HUES48 (cell line): Measurements from ENCODE around the gene P2RY11.

Experiments
- H3K27ac ChIP-seq: one replicate; pipeline ENCODE4 v1.7.0; 2013; ENCODE audit warnings: low read depth, low read length, inconsistent platforms
- H3K27me3 ChIP-seq: 2 replicates; pipeline ENCODE4 v1.6.1; 2013; ENCODE audit warnings: mild to moderate bottlenecking, low read length; ENCODE audit not compliant: control insufficient read depth, insufficient read depth
- H3K36me3 ChIP-seq: 2 replicates; pipeline ENCODE4 v1.6.1; 2013; ENCODE audit warnings: low read length; ENCODE audit not compliant: control insufficient read depth, insufficient read depth
- H3K4me1 ChIP-seq: 2 replicates; pipeline ENCODE4 v1.6.1; 2013; ENCODE audit warnings: mild to moderate bottlenecking, low read length; ENCODE audit not compliant: control insufficient read depth, insufficient read depth
- H3K4me3 ChIP-seq: 2 replicates; pipeline ENCODE4 v1.5.1; 2013; ENCODE audit warnings: mild to moderate bottlenecking, low read depth, low read length
- H3K9ac ChIP-seq: 2 replicates; pipeline ENCODE4 v1.6.1; 2013; ENCODE audit warnings: mild to moderate bottlenecking, low read depth, low read length, moderate library complexity
- H3K9me3 ChIP-seq: 2 replicates; pipeline ENCODE4 v1.6.1; 2013; ENCODE audit warnings: low read length; ENCODE audit not compliant: control insufficient read depth, insufficient read depth

Gene P2RY11

GRCh38 chr19:10126213-10126639 lies 14.7 kb downstream of the P2RY11 start:
- Histone ChIP-seq H3K4me3 (no peak overlapping the region), H3K9me3 (no peaks in the 10 kb centered on the region), H3K36me3 (peaks cover 32% of the 10 kb centered on the region), H3K27me3 (no peaks in the 10 kb centered on the region), H3K27ac (no peak overlapping the region), H3K9ac (no peak overlapping the region), H3K4me1 (no peaks in the 10 kb centered on the region)

GRCh38 chr19:10132905-10133304 lies 21.4 kb downstream of the P2RY11 start:
- H3K27me3 ChIP-seq: no peaks in the 10 kb centered on the region
- no peak overlapping the region for H3K9ac ChIP-seq
- no peak overlapping the region for H3K4me3 ChIP-seq
- no peaks in the 10 kb centered on the region for H3K4me1 ChIP-seq
- no peak overlapping the region for H3K27ac ChIP-seq
- peaks cover 83% of the 10 kb centered on the region for H3K36me3 ChIP-seq
- no peaks in the 10 kb centered on the region for H3K9me3 ChIP-seq

GRCh38 chr19:10133596-10133995 lies 22.1 kb downstream of the P2RY11 start:
- Histone ChIP-seq H3K36me3 (peaks cover 90% of the 10 kb centered on the region), H3K9ac (no peak overlapping the region), H3K4me3 (no peak overlapping the region), H3K27me3 (no peaks in the 10 kb centered on the region), H3K27ac (no peak overlapping the region), H3K4me1 (no peaks in the 10 kb centered on the region), H3K9me3 (no peaks in the 10 kb centered on the region)

GRCh38 chr19:10134040-10134439 lies 22.5 kb downstream of the P2RY11 start:
- Histone ChIP-seq H3K27me3 (no peaks in the 10 kb centered on the region), H3K4me1 (no peaks in the 10 kb centered on the region), H3K9ac (no peak overlapping the region), H3K36me3 (peaks cover 95% of the 10 kb centered on the region), H3K9me3 (no peaks in the 10 kb centered on the region), H3K4me3 (no peak overlapping the region), H3K27ac (no peak overlapping the region)

GRCh38 chr19:10135551-10136334 lies 24.2 kb downstream of the P2RY11 start:
- Histone ChIP-seq H3K4me3 (no peak overlapping the region), H3K36me3 (peaks cover 96% of the 10 kb centered on the region), H3K27ac (no peak overlapping the region), H3K9me3 (no peaks in the 10 kb centered on the region), H3K9ac (no peak overlapping the region), H3K27me3 (no peaks in the 10 kb centered on the region), H3K4me1 (no peaks in the 10 kb centered on the region)

- Histone ChIP-seq H3K36me3 (peaks cover 96% of the 10 kb centered on the region), H3K27me3 (no peaks in the 10 kb centered on the region), H3K9me3 (no peaks in the 10 kb centered on the region), H3K4me3 (no peak overlapping the region), H3K9ac (no peak overlapping the region), H3K4me1 (no peaks in the 10 kb centered on the region), H3K27ac (no peak overlapping the region)
These were observed 25.4 kb downstream of the P2RY11 start for GRCh38 chr19:10136936-10137335.

GRCh38 chr19:10137751-10138682 lies 26.5 kb downstream of the P2RY11 start:
- H3K9me3 ChIP-seq: no peaks in the 10 kb centered on the region
- H3K9ac ChIP-seq: no peak overlapping the region
- no peaks in the 10 kb centered on the region for H3K27me3 ChIP-seq
- no peaks in the 10 kb centered on the region for H3K4me1 ChIP-seq
- no peak overlapping the region for H3K4me3 ChIP-seq
- H3K36me3 ChIP-seq: peaks cover 98% of the 10 kb centered on the region
- no peak overlapping the region for H3K27ac ChIP-seq

- H3K4me1 ChIP-seq: no peaks in the 10 kb centered on the region
- no peak overlapping the region for H3K4me3 ChIP-seq
- no peaks in the 10 kb centered on the region for H3K9me3 ChIP-seq
- no peak overlapping the region for H3K27ac ChIP-seq
- peaks cover 98% of the 10 kb centered on the region for H3K36me3 ChIP-seq
- no peak overlapping the region for H3K9ac ChIP-seq
- no peaks in the 10 kb centered on the region for H3K27me3 ChIP-seq
These were observed 27.6 kb downstream of the P2RY11 start for GRCh38 chr19:10138879-10139795.

GRCh38 chr19:10139952-10140351 lies 28.5 kb downstream of the P2RY11 start:
- peaks cover 98% of the 10 kb centered on the region for H3K36me3 ChIP-seq

GRCh38 chr19:10141479-10141878 lies 30.0 kb downstream of the P2RY11 start:
- Histone ChIP-seq H3K36me3 (peaks cover 98% of the 10 kb centered on the region), H3K27me3 (no peaks in the 10 kb centered on the region), H3K4me3 (no peak overlapping the region), H3K4me1 (no peaks in the 10 kb centered on the region), H3K27ac (no peak overlapping the region), H3K9ac (no peak overlapping the region), H3K9me3 (no peaks in the 10 kb centered on the region)

More at GRCh38 chr19:10139952-10140351, 28.5 kb downstream of the P2RY11 start:
- Histone ChIP-seq H3K27ac (no peak overlapping the region), H3K4me1 (no peaks in the 10 kb centered on the region), H3K27me3 (no peaks in the 10 kb centered on the region), H3K4me3 (no peak overlapping the region), H3K9ac (no peak overlapping the region), H3K9me3 (no peaks in the 10 kb centered on the region)
